AG09319 (cell line): ENCODE data around the gene GDF9.

Experiments
- DNase-seq: peaks from one replicate; pipeline ENCODE4 v3.0.0-alpha.2; 2010; ENCODE audit warnings: low read depth; ENCODE audit errors: extremely low read depth
- CTCF ChIP-seq: IDR thresholded peaks from 2 replicates; pipeline ENCODE4 v1.5.1; 2011; ENCODE audit warnings: low read depth, mild to moderate bottlenecking, inconsistent platforms, low read length, moderate library complexity

GDF9 gene

GRCh38 chr5:132872788-132873118, 6.5 kb upstream of the GDF9 start:
- DNase-seq, result no peak
- no peak for TF ChIP-seq CTCF

- TF ChIP-seq CTCF, result no peak
- no peak for DNase-seq
These were observed 5.4 kb upstream of the GDF9 start for GRCh38 chr5:132871459-132872284.

DNA sequence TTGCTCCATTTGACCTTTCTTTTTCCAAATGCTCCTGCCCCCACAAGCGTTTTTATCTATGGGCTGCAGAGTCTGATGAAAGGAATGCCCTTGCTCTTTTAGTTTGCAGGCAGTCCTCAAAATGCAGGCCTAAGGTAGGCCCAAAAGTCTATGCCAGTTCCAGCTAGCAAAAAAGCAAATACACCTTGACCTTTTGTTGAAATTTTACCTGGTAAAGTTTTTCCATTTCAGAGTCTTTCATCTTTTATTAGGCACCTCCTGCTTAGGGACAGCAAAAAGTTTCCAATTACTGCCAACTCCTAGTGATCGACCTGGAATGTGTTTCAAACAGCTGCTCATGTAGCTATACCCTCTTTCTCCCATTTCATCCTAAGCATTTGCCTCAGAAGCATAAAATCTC, 4.5 kb upstream of the GDF9 start:
- DNase-seq, result no peak
- no peak for TF ChIP-seq CTCF

DNA sequence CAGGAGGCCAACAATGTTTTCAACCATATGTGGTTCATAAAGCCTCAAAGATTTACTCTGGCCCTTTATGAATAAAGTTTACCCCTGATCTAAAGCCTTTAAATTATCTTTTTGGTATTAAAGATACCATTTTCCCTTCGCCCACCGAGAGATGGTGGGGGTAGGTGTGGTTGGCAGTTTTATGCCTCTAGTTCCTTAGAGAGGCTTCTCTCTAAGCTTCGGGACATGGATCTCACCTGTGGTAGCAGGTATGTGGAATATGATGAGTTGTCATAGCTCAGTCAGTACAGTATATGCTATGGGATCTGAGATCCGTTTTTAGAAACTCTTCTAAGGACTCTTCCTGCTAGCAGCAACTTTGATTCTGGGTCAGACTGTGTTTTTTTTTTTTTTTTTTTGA, 2.5 kb upstream of the GDF9 start:
- TF ChIP-seq CTCF, result no peak
- no peak for DNase-seq

DNA sequence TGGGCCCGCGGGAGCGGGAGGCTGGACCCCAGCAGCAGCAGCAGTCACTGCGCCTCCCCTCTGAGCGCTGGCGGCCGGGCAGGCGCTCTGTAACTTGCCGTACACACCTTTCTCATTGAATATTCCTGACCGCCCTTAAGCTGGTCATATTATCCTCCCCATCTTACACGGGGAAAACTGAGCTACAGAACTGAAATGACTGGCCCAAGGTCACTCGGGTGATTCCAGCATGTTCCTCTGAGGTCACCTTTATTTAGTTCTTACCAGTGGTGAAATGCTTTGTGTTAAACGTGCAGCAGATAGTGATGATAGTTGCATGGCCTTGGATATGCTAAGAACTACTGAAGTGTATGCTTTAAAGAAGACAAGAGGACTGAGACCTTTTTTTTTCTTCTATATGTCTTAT, 780 bp upstream of the GDF9 start:
- TF ChIP-seq CTCF, result no peak
- DNase-seq, result no peak

DNA sequence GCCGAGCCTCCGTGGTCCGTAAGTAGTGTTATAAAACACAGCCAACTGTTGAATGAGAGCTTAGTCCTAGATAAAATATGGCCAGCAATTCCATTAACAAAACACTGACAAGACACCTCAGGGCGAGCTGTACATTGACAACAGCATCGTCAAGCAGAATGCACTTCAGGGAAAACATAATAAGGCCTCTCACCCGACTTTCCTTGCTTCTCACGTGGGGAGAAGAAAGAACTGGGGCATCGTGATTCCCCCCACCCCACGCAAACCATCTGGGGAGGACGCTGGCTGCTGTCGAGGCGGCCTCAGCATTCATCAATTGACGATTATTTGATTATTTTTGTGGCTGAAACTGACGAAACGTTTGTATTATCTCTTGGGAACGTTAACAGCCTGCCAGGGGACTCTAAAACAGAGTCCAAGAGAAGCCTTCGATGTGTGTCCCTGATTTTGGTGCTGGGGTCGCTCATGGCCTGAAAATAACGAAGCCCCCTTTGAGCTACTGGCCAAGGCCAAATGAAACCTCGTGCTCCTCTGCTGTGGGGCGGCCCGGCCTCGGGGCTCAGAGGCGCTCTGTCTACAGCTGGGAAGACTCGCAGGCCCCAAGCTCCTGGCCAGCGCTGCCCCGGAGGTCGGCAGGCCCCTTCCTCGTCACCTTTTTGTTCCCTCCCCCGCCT, 464 bp downstream of the GDF9 start:
- TF ChIP-seq CTCF, result no peak
- no peak for DNase-seq

GRCh38 chr5:132860742-132861141, 5.5 kb downstream of the GDF9 start:
- no peak for TF ChIP-seq CTCF
- no peak for DNase-seq
